ENCODE measurements around the gene PRDM10.

The PRDM10 gene

DNA sequence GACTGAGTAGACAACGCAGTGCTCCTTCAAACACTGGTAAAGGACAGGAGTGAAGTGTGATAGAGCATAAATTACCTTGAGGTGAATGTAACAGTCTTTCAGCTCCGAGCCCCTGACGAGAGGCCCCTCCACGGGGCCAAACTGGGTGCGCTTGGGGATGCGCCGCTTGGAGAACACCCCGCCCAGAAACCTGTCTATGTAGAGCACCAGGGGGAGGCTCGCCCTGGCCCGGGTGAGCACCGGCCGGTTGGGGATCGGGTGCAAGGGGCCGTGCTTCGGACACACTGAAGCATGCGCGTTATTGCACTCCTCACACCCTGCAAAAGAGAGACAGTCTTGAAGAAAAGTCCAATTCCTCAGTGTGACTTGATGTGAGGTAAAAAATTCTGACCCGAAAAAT, 57.9 kb downstream of the PRDM10 start:
- no peak for DNase-seq

DNA sequence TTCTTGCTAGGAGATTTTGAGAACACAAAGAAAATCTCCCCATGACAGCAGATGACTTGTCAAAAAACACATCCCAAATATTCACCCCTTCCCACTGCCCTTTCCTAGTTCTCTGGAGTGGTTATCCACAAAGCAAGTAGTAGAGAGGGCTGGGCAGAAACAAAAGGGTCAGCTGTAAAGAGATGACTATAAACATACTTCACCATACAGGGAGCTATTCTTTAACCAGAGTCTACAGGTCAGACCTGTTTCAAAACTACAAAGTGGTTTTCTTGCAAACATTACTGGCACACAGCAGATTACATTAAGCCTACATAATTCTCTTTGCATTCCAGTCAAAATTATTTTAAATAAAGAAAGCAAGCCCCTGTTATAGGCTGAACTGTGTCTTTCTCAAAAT, 59.6 kb downstream of the PRDM10 start:
- no peak for DNase-seq

DNA sequence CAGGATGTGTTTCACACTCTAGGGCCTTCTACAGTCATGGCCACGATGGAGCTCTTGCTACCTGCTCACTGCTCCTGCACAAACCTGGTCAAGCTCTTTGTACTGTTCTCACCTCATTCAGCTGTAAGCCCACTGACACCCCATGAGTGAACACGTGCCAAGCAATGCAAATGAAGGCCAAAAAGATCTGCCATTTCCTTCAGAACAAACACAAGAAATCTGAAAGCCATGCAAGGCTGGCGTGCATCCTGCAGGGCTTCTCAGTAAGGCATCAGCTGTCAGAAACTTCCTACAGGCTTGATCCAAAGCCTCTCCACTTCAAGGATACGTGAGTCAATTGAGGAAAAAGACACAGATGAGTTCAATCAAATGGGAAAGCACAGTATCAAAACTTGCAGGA, 63.1 kb downstream of the PRDM10 start:
- no peak for DNase-seq

DNA sequence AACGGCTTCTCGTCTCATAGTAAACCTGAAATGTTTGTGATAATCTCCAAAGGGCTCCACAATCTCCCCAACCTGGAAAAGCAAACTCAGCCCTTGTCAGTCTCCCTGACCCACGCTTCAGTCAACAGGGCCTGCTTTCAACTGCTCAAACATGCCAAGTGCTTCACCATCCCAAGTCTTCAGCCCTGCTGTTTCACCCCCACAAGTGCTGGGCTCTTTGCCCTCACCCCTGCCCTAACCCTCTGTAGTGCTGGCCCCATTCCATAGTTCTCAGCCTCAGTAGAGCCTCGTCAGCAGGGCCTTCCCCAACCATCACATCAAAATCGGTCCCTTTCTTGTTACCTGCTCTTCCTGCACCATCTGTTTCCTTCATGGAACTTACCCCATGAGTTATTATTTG, 63.9 kb downstream of the PRDM10 start:
- no peak for DNase-seq

DNA sequence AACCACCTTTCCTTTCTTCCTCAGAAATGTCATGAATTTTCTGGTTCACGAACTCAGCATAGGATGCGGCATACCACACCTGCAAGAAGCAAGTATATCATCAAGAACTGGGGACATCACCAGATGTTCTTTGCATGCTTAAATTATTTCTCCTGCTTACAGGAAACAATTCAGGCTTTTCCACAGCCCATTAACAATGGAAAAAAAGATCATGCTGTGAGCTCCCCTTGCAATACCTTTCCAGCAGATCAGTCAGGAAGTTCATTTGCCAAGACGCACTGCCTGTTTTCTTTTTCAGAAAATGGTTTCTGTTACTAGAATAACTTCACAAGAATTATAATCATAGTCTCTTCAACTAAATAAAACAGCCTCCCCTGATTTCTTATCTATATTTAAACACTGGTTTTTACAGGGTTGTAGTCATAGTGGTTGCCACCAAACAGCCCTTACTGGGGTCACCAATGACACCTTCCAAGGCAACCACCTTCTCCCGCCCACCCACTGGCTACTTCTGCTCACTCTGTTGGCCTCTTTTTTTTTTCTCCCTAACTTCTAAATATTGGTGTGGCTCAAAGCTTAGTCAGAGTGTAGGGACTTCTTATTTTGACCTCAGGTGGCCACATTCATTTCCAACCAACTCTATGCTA, 64.9 kb downstream of the PRDM10 start:
- no peak for DNase-seq

DNA sequence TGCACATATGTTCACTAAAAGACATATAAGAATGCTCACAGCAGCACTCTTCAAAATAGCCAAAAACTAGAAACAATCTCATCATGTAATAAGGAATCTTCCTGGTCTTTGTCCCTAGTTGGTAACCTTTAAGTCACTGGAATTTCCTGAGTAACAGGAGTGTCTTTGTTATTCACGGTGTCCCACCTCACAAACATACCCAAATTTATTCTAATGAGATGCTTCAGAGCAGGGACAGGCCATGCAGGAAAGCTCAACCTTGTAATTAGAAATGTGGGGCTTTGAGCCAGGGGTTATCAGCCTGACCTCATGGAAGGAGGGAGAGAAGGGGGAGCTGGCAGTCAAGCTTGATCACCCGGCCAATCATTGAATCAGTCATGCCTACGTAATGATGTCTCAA, 66.9 kb downstream of the PRDM10 start:
- DNase-seq, result no peak

DNA sequence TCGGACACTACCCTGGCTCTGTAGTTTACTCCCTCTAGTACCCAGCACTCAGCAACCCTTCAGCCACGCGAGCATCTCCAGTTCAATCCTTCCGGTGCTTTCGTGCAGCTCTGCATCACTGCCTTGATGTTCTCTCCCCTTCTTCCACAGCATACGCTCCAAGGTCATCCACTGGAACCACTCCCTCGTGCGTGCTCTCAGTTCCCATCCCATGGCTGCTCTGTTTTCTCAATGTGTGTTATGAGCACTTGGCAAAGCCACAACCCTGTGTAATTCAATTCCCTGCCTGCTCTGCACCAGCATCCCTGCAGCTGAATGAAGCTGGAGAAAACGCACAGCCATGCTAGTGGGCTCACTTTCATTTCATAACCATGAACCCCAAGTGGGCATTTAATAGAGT, 68.7 kb downstream of the PRDM10 start:
- no peak for DNase-seq

DNA sequence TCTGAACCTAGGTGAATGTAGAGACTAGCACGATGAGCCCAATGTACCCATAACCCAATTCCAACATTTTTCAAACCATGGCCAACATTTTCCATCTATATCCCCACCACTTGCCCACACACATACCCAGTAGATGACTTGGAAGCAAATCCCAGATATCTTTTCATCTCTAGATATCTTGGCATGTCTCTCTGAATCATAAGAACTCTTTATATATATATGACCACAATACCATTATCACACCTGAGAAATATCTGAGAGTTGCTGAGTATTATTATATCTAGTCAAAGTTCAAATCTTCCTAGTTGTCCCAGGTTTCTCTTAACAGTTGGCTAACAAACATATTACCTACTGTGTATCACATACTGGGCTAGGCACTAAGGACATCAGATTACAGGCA, 69.4 kb downstream of the PRDM10 start:
- no peak for DNase-seq

DNA sequence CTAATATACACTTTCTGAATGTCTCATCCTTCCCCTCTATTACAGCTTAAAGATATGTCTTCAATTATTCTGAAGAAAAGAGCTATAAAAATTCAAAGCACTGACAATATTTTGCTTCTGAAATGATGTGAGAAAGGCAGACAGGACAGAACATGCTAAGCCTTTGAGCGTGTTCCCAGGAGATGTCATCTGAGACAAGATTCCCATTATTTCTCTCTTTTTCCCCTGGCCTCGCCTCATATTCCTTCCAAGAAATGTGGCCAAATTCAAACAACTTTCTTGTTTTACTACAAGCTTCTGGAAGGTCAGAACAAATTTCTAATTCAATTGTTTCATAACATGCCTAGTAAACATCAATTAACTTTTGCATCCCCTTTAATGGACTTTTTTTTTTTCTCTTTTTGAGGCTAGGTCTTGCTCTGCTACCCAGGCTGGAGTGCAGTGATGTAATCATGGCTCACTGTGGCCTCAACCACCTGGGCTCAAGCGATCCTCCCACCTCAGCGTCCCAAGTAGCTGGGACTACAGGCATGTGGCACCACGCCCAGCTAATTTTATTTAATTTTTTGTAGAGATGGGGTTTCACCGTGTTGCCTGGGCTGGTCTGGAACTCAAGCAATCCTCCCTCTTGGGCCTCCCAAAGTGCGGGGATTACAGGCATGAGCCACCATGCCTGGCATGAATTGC, 70.1 kb downstream of the PRDM10 start:
- no peak for DNase-seq

DNA sequence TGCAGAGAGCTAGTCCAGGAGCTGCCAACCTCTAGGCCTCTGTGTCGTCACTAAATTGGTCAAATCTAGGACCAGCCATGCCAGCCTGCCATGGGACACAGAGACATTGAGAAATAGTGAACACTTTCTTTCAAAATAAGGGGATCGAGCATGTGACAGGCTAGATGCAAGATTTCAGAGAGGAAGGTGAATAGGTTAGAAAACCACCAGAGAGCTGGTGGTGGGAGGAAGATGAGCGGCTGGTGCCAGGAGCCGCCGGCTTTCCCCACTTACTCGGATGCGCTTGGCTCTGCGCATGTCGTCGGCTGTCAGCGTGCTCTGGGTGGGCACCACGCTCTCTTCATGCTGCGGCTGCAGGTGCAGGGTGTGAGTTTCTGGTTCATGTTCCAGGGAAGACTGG, 71.9 kb downstream of the PRDM10 start:
- no peak for DNase-seq

DNA sequence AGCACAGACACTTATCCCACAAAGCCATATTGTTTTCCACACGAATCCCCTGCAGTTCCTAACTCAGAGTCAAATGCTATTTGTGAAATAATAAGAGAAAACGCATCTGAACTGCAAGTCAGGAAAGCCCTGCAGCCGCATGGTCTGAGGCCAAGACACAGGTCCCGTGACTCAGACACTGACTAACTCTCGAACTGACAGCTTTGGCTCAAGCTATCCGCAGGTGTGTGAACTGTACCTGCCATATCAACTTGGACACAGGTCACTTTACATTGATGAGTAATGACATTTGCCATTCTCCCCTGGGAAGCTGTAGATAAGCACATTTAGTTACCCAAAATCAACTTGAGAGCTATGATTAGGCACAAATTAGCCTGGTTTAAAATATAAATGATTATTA, 72.3 kb downstream of the PRDM10 start:
- DNase-seq, result no peak

DNA sequence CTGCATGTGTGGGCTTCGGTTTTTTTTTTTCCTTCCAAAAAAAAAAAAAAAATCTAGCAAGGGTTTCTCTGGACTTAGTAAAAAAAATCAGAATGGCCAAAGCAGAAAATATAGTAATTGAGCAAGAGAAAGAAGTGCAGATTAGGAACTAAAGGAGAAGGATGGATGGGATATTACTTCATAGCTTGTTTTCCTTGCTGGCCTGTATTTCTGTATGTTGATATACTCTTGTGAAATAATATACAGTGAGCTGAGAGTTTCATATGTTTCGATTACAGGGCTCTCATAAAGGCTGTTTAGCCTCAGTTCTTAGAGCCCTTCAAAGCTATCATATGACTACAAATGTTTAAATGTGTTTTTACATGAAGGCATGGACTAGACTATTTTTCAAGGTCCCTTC, 72.9 kb downstream of the PRDM10 start:
- no peak for DNase-seq

DNA sequence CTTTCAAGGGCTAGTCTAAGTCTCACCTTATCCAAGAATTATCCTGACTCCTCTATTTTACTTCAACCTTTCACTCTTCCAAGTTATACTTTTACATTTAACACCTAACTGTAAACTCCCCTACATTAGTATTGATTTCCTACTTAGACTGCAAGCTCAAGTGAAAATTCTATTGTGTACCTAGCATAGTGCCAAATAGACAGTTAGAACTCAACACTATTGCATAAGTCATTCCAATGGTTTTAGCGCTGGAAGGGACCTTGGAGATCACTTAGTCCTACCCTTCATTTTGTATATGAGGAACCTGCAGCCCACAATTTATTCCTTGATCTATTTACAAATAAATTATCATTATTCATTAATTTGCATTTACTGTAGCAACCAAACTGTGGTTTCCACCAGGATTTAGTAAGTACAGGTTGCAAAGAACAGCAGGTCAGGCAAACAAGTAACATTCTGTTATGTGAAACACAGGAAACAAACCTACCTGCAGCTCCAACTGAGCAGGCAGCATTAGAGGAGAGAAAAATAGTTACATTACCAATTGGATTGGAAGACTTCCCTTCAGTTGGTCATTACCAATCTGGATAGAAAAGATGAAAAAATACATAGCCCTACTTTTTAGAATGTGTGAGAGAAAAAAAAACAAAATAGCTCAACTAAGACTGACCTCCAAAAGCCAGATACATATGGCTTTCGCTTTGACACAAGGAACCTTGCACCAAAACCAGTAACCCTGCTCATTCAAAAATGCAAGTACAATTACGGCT, 73.5 kb downstream of the PRDM10 start:
- DNase-seq, result no peak

DNA sequence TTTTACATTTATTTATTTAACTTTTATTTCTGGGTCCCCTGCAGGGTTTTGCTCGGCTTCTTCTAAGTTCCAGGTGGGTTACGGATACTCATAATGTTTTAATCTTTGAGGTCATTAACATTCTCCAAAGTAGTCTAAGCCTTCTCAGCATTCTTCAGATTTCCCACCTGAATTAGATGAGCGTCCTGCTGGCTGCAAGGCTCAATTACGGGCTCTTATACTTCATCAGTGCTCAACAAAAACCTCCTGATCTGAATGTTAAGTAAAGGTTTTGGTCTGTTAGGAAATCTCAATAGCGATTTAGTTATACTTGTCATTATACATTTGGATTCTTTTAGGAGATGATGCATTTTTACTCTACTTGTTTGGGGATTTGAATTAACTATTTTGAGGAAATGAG, 80.0 kb downstream of the PRDM10 start:
- DNase-seq, result no peak

DNA sequence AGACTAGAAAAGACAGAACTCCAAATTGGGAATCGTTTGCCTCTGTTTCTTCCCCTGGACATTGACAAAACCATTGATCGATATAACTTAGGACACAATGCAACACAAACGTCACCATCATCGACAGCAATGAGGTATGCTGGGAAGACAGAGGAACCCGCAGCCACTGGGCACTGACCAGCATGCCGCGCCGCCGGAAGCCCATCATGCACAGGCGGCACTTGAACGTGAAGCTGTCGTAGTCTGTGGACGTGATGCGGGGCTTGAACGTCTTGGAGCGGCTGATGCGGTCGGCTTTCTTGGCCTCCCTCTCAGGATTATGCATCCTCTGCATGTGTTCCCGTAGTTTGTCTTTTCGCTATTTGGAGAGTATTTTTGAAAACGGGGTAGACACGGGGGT, 84.3 kb downstream of the PRDM10 start:
- DNase-seq, result no peak

DNA sequence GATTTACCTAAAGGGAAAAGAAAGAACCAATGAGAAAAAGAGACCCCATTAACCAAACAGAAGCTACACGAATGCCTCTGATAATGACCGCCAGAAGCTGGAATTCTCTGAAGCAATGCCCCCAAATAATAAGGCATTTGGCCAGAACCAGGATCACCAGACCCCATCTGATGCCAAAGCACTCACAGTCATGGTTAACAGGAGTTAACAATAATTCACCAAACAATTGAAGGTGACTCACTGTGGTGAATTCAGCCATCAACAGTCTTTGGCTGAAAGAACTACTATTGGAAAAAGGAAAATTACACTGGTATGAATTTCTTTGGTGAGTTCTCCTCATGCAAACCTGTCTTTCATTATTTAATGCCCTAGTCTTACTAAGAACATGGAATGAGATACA, 85.4 kb downstream of the PRDM10 start:
- DNase-seq, result no peak

DNA sequence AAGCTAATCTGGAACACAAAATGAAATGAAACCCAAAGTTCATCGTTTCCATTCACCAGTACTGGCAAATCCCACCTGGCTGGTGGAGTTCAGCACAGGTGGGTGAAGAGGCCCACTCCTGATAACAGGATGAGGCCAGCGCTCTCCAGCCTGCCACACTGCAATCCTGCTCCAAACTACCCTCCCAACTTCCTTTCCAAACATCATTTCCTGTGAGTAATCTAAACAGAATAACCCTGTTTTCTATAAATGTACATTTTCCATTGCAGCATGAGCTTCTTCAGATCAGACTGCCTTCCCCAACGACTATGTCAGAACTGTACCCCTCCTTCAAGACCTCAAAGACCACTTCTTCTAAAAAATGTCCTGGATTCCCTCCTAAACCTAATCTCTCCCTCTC, 91.3 kb downstream of the PRDM10 start:
- DNase-seq, result no peak

DNA sequence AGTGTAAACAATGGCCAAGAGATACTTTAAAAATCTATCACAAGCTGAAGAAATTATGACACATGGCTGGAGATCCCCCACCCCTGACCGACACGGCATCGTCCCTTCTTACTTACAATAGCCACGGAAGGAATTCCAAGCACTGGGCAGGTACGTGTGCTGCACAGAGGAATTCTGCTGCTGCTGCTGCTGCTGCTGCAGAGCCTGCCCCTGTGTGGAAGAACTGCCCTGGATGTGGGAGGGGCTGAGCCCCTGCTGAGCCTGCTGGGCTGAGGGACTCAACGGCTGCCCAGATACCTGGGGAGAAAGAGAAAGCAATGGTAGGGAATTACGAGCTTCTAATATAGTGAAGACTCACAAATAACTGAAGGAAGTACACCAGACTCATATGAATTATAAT, 92.3 kb downstream of the PRDM10 start:
- DNase-seq, result no peak

DNA sequence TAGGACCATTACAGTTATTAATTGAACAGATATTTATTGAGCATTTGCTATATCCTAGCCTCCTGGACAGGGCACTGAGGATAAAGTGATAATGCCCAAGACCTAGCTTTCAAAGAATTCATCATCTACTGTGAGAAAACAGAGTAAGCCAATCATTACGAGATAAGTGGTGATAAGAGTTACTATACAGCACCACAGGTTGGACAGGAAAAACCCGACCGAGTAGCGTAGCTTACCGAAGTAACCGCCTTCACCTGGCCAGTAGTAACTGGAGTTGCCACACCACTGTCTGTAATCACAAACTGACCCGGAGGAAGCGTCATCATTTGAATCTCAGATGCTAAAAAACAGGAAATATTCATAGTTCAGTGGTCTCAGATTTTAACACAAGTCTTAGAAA, 97.2 kb downstream of the PRDM10 start:
- DNase-seq, result no peak

DNA sequence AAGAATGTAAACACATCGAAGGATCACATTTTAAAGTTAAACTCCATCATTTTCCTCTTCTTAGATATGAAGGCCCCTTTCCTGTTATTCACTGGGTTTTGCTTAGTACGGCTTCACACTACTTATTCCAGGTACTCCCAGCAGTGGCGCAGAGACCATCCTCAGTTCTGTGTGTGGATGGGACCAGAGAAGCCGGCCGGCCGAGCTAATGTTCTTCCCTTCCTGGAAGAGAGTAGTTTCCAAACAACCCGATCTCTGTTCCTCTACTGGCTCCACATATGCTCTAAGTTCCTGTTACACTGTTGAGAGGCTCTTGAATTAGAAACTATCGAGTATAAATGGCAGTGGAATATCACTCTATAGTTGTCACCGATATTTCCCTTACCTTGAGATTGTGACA, 106.6 kb downstream of the PRDM10 start:
- no peak for DNase-seq

DNA sequence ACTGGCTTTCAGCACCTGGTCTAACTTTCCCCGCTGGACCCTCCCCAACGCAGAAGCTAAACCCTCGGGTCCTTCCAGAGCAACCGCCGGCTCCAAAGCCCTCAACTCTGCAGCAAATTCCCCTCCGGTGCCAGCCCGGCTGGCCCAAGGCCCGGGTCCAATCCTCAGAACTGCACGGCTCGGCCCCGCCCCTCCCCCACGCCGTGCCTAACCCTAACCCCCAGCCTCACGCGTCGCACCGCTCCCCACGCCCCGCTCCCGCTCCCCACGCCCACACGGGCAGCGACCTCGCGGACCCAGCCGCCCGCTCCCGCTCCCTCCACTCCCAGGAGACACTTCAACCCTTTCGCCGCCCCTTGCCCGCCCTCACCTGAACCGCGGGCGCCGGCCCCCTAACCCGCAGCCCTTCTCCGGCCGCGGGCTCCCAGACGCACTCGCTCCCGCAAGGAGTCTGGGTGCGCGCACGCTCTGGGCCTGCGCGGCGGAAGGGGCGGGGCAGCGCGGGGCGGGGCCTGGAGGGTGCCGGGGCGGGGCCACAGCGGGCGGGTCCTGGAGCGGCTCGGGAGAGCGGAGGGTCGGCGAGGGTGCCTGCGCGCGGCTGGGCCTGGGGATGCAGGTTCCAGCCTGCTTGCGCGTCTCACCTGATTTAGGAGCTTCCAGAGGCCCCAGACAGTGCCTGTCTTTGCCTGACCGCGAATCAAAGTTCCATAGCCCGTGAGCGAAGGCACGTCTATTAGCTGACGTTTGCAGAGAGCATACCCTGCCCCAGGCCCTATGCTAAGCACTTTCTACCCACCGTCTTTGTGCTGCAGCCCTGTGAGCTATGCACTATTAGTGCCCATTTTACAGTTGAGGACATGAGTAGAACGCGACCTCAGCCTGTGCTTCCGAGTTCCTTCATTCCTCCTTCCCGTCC, 107.3 kb downstream of the PRDM10 start, which contains the start of gene NFRKB:
NFRKB (minus strand) TSS at position 453 of the 916 bp plus-strand sequence. CDS start 2,729 bp downstream, outside the sequence.
- peak; percentile 77 for DNase-seq

DNA sequence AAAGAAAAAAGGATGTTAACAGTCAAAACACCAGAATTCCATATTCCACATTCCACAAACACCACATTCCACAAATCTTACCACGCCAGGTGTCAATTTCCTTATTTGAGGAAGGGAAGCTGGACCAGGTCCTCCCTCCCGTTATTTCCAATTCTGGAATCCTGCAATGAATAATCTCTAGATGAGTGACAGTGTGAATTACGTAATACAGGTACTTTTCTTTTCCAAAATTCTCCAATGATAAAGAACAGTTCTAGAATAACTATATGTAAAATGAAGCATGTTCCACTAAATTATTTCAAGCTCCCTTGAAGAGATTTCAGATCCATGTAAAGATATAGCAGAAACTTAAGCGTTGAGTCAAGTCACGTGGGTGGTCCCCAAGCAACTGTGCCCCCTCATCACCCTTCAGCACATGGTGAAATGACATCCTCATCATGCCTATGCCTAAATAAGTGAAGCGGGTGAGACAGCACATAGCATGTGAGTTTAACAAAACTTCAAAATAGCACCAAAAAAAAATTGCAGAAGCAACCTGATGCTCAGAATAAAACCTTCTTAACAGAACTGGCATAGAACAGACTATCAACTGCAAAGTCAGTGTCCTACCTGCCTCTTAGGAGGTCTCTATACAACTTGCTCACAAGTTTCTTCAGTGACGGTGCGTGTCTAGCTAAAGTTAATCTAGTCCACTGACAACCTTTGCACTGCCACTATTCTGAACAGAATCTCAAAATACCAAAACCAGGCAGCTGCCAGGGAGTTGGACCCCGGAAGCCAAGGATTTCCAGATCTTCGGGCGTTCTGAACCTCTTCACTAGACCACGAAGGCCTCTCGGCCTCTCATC, 108.1 kb downstream of the PRDM10 start:
- DNase-seq, result peak; percentile 7

Data from central memory CD4-positive, alpha-beta T cell (primary cell).